Prostate gland (tissue), 2 donors: Measurements from ENCODE around the gene NUAK1. TPM values are rescaled to one million over a fixed set of nuclear protein-coding genes. Genes with fewer than 3 reads are reported as not detected.

ENCODE experiments used
- DNase-seq: peaks from one replicate; pipeline ENCODE4 v3.0.0-alpha.2; 2019; ENCODE audit warnings: low spot score
- H3K27ac ChIP-seq, 2 donors: fragments of 200-600 bp; sonication (generic); 2 replicates each; pipeline ENCODE4 v1.5.1; 2017 to 2019
- H3K27me3 ChIP-seq: fragments of 200-600 bp; sonication (generic); replicated peaks from 2 replicates; pipeline ENCODE4 v1.5.1; 2019; ENCODE audit not compliant: insufficient read depth
- H3K36me3 ChIP-seq, 2 donors: fragments of 200-600 bp; sonication (generic); 1 replicate in 1 of 2; 2 replicates in 1 of 2; pipeline versions ENCODE4 v1.5.1 to v1.8.1; 2017 to 2019
- H3K4me1 ChIP-seq: fragments of 200-600 bp; sonication (generic); replicated peaks from 2 replicates; pipeline ENCODE4 v1.5.1; 2019
- H3K4me3 ChIP-seq, 2 donors: fragments of 200-600 bp; sonication (generic); 2 replicates each; pipeline ENCODE4 v1.5.1; 2017 to 2019
- H3K9me3 ChIP-seq: fragments of 200-600 bp; sonication (generic); 2 replicates; pipeline ENCODE4 v1.5.1; 2017
- CTCF ChIP-seq, 4 experiments: fragments of 200-600 bp in 2 of 4; fragments of 450-650 bp in 2 of 4; sonication (generic) in 2 of 4; IDR thresholded peaks; 1 replicate in 3 of 4; 2 replicates in 1 of 4; pipeline ENCODE4 v1.5.1; 2016 to 2019; ENCODE audit warnings: antibody characterized with exemption in 4 of 4, mild to moderate bottlenecking in 2 of 4, moderate library complexity in 2 of 4
- POLR2A ChIP-seq: fragments of 450-650 bp; IDR thresholded peaks from one replicate; pipeline ENCODE4 v1.6.1; 2016; ENCODE audit warnings: antibody characterized with exemption, mild to moderate bottlenecking
- POLR2AphosphoS5 ChIP-seq: sonication (generic); formaldehyde crosslinking; IDR thresholded peaks from one replicate; pipeline ENCODE4 v1.6.1; 2017; ENCODE audit warnings: antibody characterized with exemption
- WGBS: methylation state at CpG from one replicate; pipeline ENCODE4 v1.1.5; 2018; 5-methylcytosine and 5-hydroxymethylcytosine counted together
- intact Hi-C: fragments of 100-400 bp; cut with DNase I; formaldehyde crosslinking; loops from one replicate; pipeline ENCODE4 v1.14.2; 2022
- total RNA-seq, 2 donors: library from RNA; depleted of rRNA; stranded (reverse); fragments of >200 nt; gene quantifications; one replicate each; pipeline ENCODE4 v1.1.0, GENCODE V29; 2016

NUAK1 gene
- total RNA-seq, 2 donors from 2014 or later = 9.6 to 16.0 TPM

GRCh38 chr12:106034316-106034715 lies 104.4 kb downstream of the NUAK1 start:
- intact Hi-C loops = no loop called here
- no peak overlapping the region for H3K27ac ChIP-seq
- no peak overlapping the region for H3K4me3 ChIP-seq
- DNase-seq = no peak
- no peaks in the 10 kb centered on the region for H3K27me3 ChIP-seq
- no peaks in the 10 kb centered on the region for H3K36me3 ChIP-seq
- TF ChIP-seq CTCF (IDR thresholded peaks at IDR 0.05) = no peak
- TF ChIP-seq POLR2A = no peak
- no peak for TF ChIP-seq POLR2AphosphoS5
- H3K4me1 ChIP-seq = no peaks in the 10 kb centered on the region
- no peaks in the 10 kb centered on the region for H3K9me3 ChIP-seq
- WGBS = 94% methylated on average over 4 of the region's 4 CpGs

GRCh38 chr12:106033161-106033675 lies 105.5 kb downstream of the NUAK1 start:
- no peaks in the 10 kb centered on the region for H3K4me1 ChIP-seq
- intact Hi-C loops = no loop called here
- 92% methylated on average over 4 of the region's 4 CpGs for WGBS

GRCh38 chr12:106032623-106032925 lies 106.2 kb downstream of the NUAK1 start:
- intact Hi-C loops = no loop called here
- Histone ChIP-seq H3K36me3 (no peaks in the 10 kb centered on the region), H3K4me3 (no peak overlapping the region), H3K27me3 (no peaks in the 10 kb centered on the region), H3K4me1 (no peaks in the 10 kb centered on the region), H3K27ac (no peak overlapping the region), H3K9me3 (no peaks in the 10 kb centered on the region)
- no peak for DNase-seq
- no peak for TF ChIP-seq POLR2A
- TF ChIP-seq POLR2AphosphoS5 = no peak
- TF ChIP-seq CTCF (IDR thresholded peaks at IDR 0.05) = no peak

More at GRCh38 chr12:106033161-106033675, 105.5 kb downstream of the NUAK1 start:
- Histone ChIP-seq H3K4me3 (no peak overlapping the region), H3K27me3 (no peaks in the 10 kb centered on the region), H3K27ac (no peak overlapping the region), H3K36me3 (no peaks in the 10 kb centered on the region), H3K9me3 (no peaks in the 10 kb centered on the region)
- DNase-seq = no peak
- TF ChIP-seq POLR2A (no peak), CTCF (IDR thresholded peaks at IDR 0.05) (no peak), POLR2AphosphoS5 (no peak)

- H3K36me3 ChIP-seq = no peaks in the 10 kb centered on the region
- WGBS = 80% methylated on average over 4 of the region's 4 CpGs
- no peak overlapping the region for H3K27ac ChIP-seq
- H3K4me3 ChIP-seq = no peak overlapping the region
- TF ChIP-seq POLR2A (no peak), CTCF (IDR thresholded peaks at IDR 0.05) (no peak), POLR2AphosphoS5 (no peak)
- intact Hi-C loops = no loop called here
- DNase-seq = no peak
- no peaks in the 10 kb centered on the region for H3K9me3 ChIP-seq
- no peaks in the 10 kb centered on the region for H3K27me3 ChIP-seq
- no peaks in the 10 kb centered on the region for H3K4me1 ChIP-seq
These were observed 106.8 kb downstream of the NUAK1 start for GRCh38 chr12:106031761-106032622.
